Kidney (tissue), 14 donors: ENCODE measurements around the gene RADIL. TPM values are rescaled to one million over a fixed set of nuclear protein-coding genes. Genes with fewer than 3 reads are reported as not detected.
A peak's percentile ranks its signal among the peaks of the same experiment; 100 is the strongest.
"Not testable (repeated sequence)": the region's sequence is repeated elsewhere in the genome, so short reads cannot be mapped to it uniquely, and the experiment has no call there.

Experiments used
- DNase-seq, 5 donors: peaks; one replicate each; pipeline ENCODE4 v3.0.0-alpha.2; 2013 to 2020
- FAIRE-seq: peaks from 2 replicates; lab custom pipeline; 2012; peaks lifted over from hg19 to GRCh38; lab: Jason Lieb, UNC
- H3K27ac ChIP-seq, 2 donors: one replicate each; pipeline ENCODE4 v1.7.0; 2013; ENCODE audit warnings: low read depth in 2 of 2, low read length in 2 of 2, inconsistent platforms in 1 of 2
- H3K27me3 ChIP-seq: one replicate; pipeline ENCODE4 v1.7.1; 2013; ENCODE audit warnings: low read length, inconsistent platforms; ENCODE audit not compliant: control insufficient read depth, insufficient read depth
- H3K36me3 ChIP-seq, 3 donors: one replicate each; pipeline versions ENCODE4 v1.7.0 to v1.7.1; 2013; ENCODE audit warnings: low read length in 3 of 3, control low read depth in 1 of 3, inconsistent platforms in 1 of 3; ENCODE audit not compliant: insufficient read depth in 3 of 3, control insufficient read depth in 2 of 3
- H3K4me1 ChIP-seq, 3 donors: one replicate each; pipeline versions ENCODE4 v1.7.0 to v1.7.1; 2013; ENCODE audit warnings: low read length in 3 of 3, inconsistent platforms in 1 of 3, low read depth in 1 of 3; ENCODE audit not compliant: control insufficient read depth in 2 of 3, insufficient read depth in 2 of 3
- H3K4me3 ChIP-seq, 3 donors: one replicate each; pipeline versions ENCODE4 v1.7.0 to v1.8.1; 2013; ENCODE audit warnings: low read length in 3 of 3, control low read depth in 1 of 3, inconsistent platforms in 1 of 3
- H3K9ac ChIP-seq, 3 donors: one replicate each; pipeline versions ENCODE4 v1.7.0 to v1.7.1; 2013; ENCODE audit warnings: low read length in 3 of 3, control low read depth in 1 of 3, inconsistent platforms in 1 of 3
- H3K9me3 ChIP-seq, 3 donors: one replicate each; pipeline versions ENCODE4 v1.7.0 to v1.7.1; 2013; ENCODE audit warnings: low read length in 3 of 3, control low read depth in 1 of 3, inconsistent platforms in 1 of 3; ENCODE audit not compliant: control insufficient read depth in 2 of 3, insufficient read depth in 1 of 3
- CTCF ChIP-seq: IDR thresholded peaks from 3 replicates; pipeline ENCODE4 v1.5.1; 2012; ENCODE audit warnings: mild to moderate bottlenecking, moderate library complexity, borderline replicate concordance; ENCODE audit not compliant: insufficient read depth; ENCODE audit errors: extremely low read depth
- intact Hi-C: fragments of 100-400 bp; cut with DNase I; formaldehyde crosslinking; loops from one replicate; pipeline ENCODE4 v1.11.1; 2022
- polyA plus RNA-seq: library from polyadenylated mRNA; stranded (reverse); fragments of 350-450 nt; fragmentation: Illumina TruSeq; extraction: RNeasy Lipid Tissue Mini Kit (QIAGEN cat#74804); gene quantifications from one replicate; pipeline ENCODE4 v1.2.3, GENCODE V29; 2014; ENCODE audit warnings: low read depth, low replicate concordance; ENCODE audit not compliant: insufficient read depth
- total RNA-seq: library from RNA; stranded (reverse); fragmentation: NEBNext Ultra II Directional; extraction: Animal tissue kit (Norgen Biotek cat#: 25700); gene quantifications from one replicate; pipeline ENCODE4 v1.2.1, GENCODE V29; 2021
- donor health status: control.
- donor health status: control.
- donor health status: control.
- donor health status: control.
- donor health status: control.
- donor health status: DM: yes; HTN: yes; CAD: no.
- donor health status: Normal renal cell carcinoma (clear cell type).

RADIL gene
- total and polyA plus RNA-seq, 2 donors from 2014 or later: 1.0 to 1.7 TPM

GRCh38 chr7:4796453-4796852 is 87.1 kb downstream of the RADIL start:
- H3K9me3 ChIP-seq: no peaks in the 10 kb centered on the region

GRCh38 chr7:4794591-4795350 is 88.7 kb downstream of the RADIL start:
- H3K27ac ChIP-seq: no peak overlapping the region
- no peak overlapping the region for H3K9ac ChIP-seq
- FAIRE-seq (no peak), DNase-seq (no peak)
- no peaks in the 10 kb centered on the region for H3K4me1 ChIP-seq
- intact Hi-C loops: no loop called here
- no peak for TF ChIP-seq CTCF
- no peaks in the 10 kb centered on the region for H3K9me3 ChIP-seq
- no peak overlapping the region for H3K4me3 ChIP-seq
- no peaks in the 10 kb centered on the region for H3K27me3 ChIP-seq
- peaks cover 0 to 8% (median 3%) of the 10 kb centered on the region in 3 donors for H3K36me3 ChIP-seq

More at GRCh38 chr7:4796453-4796852, 87.1 kb downstream of the RADIL start:
- no peaks in the 10 kb centered on the region for H3K4me1 ChIP-seq
- DNase-seq: no peak
- FAIRE-seq: no peak
- H3K36me3 ChIP-seq: peaks cover 0 to under 1% (median 0%) of the 10 kb centered on the region in 3 donors
- no peak overlapping the region for H3K27ac ChIP-seq
- intact Hi-C loops: no loop called here
- no peaks in the 10 kb centered on the region for H3K27me3 ChIP-seq
- H3K9ac ChIP-seq: no peak overlapping the region
- no peak overlapping the region for H3K4me3 ChIP-seq
- TF ChIP-seq CTCF: no peak

- DNase-seq, H3K9me3 ChIP-seq, H3K36me3 ChIP-seq, H3K4me1 ChIP-seq, H3K27me3 ChIP-seq, intact Hi-C loops, H3K9ac ChIP-seq, H3K27ac ChIP-seq, FAIRE-seq, H3K4me3 ChIP-seq: not testable (repeated sequence)
Observed at GRCh38 chr7:4794171-4794570, 89.3 kb downstream of the RADIL start.

GRCh38 chr7:4793385-4793993 is 90.0 kb downstream of the RADIL start:
- H3K4me1 ChIP-seq, H3K27ac ChIP-seq, FAIRE-seq, H3K9me3 ChIP-seq, H3K27me3 ChIP-seq, intact Hi-C loops, H3K9ac ChIP-seq, H3K4me3 ChIP-seq: not testable (repeated sequence)
- H3K36me3 ChIP-seq: peaks cover 0 to 11% (median 3%) of the 10 kb centered on the region in 3 donors
- peak in 1 of 5 donors; percentile 78 for DNase-seq
